Activated CD8-positive, alpha-beta memory T cell treated with anti-CD3 and anti-CD28 coated beads for 1 hour (primary cell): ENCODE results near the gene CARD11.

Experiments used
- DNase-seq, 2 donors: peaks; one replicate each; pipeline ENCODE4 v3.0.0-alpha.2; 2020; ENCODE audit warnings: low read depth in 1 of 2; ENCODE audit errors: extremely low read depth in 1 of 2

Gene CARD11

DNA sequence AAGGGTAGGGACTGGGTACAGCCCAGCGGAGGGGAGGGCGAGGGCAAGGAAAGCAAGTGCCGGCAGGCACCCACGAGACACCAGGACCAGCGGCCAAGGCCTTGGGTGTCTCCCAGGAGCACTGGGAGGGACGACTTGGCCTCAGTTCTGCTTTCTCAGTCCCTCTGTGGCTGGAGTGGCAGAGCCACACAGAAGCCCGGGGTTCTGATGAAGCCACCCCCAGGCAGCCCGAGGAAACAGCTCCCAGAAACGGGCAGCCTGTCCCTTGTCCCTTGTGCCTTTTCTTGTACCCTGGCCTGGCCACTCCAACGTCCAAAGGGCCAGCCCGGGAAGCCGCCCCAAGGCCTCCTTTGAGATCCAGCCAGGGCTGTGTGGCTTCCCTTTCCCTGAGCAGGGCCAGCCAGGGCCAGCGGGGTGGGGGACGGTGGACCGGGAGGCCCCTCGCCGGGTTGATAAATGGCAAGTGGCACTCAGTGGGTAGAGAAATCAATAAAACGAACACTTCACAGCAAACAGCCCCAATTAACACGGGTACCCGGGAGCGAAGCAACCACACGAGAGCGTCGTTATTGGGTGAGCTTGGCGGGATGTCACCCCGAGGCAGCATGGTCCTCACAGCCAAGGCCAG, 129.8 kb downstream of the CARD11 start:
- DNase-seq, result no peak

DNA sequence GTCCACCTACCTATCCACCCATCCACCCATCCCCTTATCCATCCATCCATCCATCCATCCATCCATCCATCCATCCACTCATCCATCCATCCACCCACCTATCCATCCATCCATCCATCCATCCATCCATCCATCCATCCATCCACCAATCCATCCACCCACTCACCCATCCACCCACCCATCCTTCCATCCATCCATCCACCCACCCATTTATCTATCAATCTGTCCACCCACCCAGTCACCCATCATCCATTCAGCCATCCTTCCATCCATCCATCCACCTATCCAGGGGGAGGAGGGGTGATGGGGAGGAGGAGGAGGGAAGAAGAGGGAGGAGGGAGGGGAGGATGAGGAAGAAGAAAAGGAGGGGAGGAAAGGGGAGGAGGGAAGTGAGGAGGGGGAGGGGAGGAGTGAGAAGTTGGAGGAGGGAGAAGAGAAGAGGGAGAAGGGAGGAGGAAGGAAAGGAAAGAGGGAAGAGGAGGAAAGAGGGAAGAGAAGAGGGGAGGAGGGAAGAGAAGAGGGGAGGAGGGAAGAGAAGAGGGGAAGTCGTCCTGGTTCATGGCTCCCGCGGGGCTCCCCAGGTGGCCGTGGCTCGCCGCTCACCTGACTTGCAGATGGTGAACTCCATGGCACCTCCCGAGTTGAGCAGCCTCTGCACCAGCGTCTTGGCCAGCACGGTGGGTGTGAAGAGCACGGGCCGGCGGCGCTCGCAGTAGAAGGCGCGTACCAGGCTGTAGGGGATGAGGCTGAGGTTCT, 130.8 kb downstream of the CARD11 start:
- DNase-seq, result no peak

DNA sequence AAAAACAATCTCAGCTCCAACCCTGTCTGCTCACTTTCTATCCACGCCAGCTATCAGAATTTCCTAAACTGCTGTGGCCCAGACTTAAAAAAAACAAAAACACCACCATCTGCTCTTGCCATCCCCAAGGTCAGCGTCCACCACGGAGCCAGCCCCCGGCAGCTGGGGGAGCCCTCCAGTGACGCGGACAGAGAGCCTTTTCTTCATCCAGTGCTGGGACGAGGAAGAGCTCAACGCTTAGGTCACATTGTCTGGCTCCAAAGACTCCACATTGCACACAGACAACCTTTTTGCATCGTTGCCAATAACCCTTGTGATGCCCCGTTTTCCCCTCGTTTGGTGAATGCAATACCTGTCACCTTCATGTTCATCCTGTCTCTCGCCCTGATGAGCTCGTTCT, 132.2 kb downstream of the CARD11 start:
- no peak for DNase-seq

DNA sequence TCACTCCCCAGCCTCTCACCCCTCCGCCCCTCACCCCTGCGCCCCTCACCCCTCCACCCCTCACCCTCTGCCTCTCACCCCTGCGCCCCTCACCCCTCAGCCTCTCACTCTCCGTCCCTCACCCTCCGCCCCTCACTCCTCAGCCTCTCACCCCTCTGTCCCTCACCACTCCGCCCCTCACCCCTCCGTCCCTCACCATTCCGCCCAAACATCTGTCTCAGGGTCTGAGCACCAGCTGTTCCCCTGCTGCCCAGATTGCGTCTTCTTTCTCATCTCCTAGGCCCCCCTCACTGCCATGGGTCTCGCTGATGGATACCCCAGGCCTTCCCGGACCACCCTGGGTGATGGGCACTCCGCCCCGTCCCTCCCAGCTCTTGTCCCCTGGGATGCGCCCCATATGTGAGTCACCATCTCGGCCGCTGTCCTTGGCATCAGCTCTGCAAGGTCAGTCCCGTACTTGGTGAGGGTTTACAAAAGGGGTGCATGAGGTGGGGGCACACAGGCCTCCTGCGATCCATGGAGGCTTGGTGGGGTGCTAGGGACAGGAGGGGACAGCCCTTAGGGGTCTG, 134.1 kb downstream of the CARD11 start:
- no peak for DNase-seq

DNA sequence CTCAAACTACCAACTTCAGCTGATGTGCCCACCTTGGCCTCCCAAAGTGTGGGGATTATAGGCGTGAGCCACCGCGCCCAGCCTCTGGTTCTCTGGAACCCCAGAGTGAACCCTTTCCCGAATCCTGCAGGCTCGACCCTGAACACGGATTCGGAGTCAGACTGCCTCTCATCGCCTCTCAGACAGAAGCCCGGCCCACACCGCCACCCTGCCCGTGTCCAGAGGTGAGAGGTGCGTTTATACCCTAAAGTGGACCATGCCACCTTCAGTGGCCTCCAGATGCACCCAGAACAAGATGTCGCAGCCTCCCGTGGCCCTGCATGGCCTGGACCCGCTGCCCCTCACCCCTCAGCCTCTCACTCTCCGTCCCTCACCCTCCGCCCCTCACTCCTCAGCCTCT, 134.6 kb downstream of the CARD11 start:
- DNase-seq, result no peak

DNA sequence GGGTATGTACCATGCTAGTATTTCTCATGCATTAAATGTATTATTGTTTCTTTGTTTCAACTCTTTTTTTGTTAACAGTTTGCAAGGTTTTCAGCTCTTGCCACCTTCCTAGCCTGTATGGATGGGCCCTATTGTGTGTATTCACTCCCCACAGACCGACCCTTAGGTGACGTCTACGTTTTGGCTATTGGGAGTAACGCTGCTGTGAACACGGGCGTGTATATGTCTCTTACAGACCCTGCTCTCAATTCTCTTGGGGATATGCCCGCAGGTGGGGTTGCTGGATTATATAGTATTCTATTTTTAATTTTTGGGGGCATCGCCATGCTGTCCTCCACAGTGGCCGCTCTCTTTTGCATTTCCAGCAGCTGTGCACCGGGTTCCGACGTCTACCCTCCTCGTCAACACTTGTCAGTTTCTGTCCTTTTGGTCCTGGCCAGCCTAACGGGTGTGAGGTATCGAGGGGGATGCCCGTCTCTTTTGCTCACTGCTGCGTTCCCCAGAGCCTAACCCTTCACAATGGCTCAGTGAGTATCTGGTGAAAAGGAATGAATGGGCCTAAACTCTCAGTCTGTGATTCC, 135.5 kb downstream of the CARD11 start:
- no peak for DNase-seq

DNA sequence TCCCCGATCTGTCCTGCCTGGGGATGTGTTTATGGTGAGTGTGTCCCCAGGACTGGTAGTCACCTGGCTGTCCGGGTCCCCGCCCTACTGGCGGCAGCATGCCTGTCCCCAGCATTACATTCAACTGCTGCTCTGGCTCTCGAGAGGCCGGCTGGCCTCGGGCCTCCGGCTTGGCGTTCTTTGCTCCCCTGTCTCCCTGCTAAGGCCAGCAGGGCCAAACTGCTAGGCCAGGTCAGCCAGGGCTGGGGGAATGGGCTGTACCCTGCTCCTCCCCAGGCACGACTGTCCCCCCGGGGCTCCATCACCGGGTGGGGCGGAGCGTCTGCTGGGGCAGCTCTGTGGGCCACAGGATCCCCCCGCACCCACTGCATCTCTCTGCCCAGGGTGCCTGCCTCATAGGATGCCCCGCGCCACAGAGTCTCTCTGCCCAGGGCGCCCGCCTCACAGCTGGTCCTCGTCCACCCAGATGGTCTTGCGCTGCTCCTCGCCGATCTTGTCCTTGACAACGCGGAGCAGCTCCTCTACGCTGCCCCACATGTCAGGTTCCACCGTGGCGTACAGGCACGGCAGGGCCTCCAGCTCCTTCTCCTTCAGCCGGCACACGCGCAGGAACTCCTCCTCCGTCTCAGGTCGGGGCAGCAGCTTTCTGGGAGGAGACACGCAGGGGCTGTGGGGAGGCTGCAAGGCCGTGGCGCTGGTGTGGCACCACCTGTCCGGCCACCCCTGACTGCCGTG, 137.3 kb downstream of the CARD11 start:
- DNase-seq, result no peak

DNA sequence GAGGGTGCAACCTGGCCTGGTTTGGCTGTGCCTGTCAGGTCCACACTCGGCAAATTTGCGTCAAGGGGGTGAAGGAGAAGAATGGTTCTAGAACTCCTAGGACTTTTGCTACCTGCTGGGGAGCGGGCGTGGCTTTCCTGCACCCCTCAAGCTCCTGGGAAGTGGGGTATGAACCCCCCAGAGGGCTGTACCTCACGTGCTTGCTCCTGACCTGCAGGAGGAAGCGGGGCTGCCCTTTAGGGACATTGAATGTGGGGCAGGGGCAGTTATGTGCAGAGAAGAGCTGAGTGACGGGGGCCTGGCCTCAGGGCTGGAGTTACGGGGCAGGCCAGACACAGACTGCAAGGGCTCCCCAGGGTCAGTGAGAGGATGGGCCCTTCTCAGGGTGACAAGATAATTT, 138.2 kb downstream of the CARD11 start:
- DNase-seq, result no peak

DNA sequence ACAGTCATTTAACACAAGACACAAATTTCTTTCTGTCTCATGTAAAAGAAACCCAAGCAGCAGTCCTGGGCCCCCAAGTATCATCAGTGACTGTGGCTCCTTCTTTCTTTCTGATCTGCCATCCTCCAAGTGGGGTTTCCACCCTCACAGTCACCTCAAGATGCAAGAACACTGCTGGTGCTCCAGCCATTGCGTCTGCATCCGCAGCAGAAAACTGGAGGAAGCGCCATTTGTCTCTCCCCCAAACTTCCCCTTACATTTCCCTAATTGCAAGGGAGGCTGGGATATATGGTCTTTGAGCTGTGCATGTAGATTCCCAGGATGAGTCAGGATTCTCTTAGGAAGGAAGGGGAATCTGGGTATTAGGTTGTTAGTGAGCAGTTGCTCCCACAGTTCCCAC, 138.6 kb downstream of the CARD11 start:
- DNase-seq, result no peak

DNA sequence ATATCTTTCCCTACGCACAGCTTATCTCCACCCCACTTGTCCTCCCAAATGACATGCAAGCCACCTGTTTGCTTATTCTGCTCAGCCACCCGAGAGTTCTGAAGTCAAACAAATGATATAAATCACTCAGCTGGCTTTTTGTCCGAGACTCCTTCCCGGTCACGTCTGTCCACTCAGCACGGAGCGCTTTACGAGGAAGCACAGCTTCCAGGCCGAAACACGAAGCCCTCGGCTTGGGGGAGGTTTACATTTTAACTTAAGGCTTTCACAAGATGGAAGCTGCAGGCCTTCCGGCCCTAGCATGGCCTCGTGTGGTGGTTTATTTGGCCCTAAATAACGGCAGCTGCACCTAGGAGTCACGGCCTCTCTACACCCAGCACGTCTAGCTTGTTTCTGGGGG, 139.5 kb downstream of the CARD11 start:
- no peak for DNase-seq

DNA sequence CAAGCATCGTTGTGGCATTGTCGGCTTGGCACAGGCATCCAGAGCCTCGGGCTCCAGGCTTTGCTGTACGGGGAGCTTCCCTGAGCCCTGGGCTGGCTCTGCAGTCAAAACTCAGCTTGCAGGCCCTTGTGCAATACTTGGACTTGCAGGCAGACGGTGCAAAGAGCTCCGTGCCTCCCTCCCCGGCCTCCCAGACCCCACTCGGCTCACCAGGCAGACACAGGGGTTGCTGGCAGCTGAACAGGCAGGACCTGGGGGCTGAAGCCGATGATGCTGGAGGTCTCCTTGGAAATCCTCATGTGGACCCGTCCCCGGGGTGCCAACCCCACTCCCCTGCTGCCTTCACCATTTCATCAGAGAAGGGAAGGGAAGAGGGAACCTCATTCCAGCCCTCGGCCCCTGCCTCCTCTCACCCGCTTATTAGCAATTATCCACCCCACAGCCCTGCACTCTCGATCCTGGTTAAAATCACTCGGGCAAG, 139.9 kb downstream of the CARD11 start:
- no peak for DNase-seq

DNA sequence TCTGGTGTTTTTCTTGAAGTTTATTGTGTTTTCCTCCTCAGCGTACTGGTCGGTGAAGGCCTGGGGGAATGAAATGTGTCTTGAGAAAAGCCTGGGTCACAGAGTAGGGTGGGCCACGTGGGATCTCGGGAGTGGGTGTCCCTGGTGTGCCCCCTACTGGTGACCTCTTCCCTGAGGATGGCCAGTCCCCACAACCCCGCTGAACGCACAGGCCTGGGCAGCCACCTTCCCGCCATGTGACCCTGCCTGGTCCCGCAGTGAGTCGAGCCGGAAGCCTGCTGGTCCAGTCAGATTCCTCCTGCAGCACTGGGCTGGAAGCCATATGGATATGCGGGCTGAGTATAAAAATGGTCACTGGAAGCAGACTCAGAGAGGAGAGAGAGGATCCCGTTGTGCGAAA, 146.6 kb downstream of the CARD11 start:
- no peak for DNase-seq

DNA sequence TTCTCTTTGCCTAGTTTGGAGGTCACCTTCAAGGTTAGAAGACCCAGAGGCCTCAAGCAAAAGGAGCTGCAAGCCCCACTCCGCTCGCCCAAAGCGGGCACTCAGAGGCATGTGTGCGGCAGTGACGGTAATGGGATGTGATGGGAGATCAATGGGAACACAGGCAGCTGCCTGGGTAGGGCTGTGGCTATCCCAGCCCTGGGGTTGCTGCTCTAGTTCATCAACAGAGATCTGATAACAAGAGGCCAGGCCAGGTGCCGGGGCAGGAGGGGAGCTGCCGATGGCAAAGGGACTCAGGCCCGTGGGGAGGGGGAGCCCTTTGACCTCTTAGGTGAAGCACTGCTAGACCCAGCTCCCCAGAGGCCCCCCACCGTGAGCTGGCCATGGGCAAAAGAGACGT, 147.5 kb downstream of the CARD11 start:
- DNase-seq, result no peak

DNA sequence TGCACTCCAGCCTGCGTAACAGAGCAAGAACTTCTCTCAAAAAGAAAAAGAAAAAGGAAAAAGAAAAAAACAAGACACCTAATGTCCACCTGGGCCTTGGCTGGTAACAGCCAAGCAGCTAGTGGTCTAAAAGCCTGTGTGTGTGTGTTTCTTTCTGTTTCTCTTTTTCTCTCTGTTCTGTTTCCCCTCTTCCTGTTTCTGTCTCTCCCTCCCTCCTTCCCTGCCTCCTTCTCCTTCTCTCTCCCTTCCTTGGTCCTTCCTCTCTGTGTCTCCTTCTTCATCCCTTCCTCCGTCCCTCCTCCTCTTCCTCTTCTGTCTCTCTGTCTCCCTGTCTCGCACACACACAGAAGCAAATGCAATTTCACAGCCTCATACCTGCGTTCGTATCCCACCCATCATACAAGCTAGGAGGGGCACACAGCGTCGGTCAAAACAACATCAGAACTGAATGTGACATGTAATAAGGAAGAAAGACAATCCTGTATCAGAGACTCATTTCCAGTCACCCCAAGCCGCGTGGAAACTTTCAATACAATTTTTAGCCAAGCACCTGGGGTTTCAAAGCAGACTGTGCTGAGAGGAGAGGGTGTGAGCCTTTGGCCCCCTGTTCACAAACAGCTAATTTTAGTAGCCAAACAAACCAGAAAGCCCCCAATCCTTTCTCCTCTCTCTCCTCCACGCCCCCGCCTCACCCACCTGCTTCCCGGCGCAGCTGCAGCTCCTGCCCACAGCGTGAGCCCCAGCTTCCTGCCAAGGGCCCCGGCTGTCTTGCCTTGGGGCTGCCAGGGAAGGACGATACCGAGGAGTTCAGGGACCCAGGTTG, 149.3 kb downstream of the CARD11 start:
- no peak for DNase-seq

DNA sequence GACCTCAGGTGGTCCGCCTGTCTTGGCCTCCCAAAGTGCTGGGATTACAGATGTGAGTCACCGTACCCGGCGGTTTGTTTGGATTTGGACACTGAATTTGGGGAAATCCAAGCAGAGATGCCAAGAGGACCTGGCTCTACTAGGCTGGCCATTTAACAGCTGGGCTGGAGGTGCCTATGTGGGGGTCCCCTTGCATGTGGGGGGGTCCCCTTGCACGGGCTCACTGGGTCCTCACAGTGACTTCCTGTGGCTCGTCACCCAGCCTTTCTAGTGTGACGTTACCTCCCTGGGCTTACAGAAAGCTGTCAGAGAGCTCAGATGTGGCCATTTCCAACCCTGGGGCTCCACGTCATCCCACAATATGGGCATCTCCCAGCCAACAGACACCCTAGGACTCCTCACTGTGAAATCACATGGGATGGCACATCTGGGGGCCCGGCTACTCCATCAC, 150.2 kb downstream of the CARD11 start:
- DNase-seq, result no peak

DNA sequence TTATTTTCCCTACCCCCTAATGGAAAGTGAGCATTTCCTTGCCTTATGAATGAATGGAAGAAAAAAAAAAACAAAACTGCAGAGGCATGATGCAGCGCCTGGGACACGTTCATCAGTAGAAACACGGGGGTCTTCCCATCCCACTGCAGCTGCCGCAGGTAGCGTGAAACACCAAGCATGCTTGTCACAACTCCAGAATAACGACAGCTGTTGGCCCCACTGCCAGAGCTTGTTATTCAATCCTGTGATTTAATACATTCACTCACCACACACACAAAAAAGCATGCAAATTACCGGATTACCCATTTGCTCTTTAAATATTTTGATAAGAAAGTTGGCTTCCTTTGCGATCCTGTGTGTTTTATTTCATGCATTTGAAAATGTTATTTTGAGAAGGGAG, 151.1 kb downstream of the CARD11 start:
- DNase-seq, result no peak

DNA sequence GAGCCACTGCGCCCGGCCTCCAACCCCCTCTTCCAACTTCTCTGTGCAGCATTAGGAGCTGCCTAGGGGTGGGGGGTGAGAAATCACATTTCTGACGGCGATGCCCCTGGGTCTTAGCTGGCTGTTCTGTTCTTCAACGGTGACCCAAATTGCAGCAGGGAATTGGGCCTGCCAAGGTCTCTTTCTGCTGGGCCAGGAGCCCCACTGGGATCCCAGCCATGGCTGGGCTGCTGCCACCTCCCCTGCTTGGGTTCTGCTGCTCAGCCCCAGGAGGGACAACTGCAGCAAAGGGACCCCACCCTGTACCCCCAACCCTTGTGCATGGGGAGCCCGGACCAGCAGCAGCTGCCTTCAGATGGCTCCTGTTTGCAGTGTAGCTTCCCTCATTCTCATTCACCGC, 155.9 kb downstream of the CARD11 start:
- DNase-seq, result no peak

DNA sequence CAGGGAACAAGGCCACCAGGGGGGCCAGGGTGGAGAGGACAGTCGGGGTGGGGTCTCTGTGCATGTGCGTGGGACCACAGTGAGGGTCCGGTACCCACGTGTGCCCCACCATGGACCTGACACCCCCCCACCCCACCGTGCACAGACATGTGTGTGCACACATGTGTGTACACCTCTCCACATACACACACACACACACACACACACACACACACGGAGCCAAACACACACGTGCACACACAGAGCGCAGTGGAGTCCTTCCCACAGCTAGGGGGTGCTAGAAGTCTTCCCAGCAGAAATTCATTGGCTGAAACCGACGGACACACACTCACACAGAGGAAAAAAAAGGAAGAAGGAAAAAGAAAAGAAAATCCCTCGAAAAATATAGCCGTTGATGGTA, 156.8 kb downstream of the CARD11 start:
- DNase-seq, result no peak

DNA sequence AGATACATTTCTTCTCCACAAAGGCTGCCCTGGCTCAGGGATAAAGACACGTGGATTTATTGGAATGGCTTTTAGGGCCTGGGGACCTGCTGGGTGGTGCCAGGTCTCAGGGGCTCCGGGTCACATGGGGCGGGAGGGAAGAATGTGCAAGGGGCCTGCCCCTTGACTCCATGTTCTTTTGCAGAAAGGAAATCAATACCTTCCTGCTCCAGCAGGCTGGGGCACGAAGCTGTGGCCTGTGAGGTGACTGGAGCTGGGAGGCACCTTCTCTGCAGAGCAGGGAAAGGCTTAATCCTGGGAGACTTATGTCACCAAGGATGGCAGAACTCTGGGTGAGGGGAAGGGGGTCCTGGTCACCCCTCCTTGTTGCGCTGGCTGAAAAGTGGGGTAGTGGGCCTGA, 157.3 kb downstream of the CARD11 start:
- no peak for DNase-seq

DNA sequence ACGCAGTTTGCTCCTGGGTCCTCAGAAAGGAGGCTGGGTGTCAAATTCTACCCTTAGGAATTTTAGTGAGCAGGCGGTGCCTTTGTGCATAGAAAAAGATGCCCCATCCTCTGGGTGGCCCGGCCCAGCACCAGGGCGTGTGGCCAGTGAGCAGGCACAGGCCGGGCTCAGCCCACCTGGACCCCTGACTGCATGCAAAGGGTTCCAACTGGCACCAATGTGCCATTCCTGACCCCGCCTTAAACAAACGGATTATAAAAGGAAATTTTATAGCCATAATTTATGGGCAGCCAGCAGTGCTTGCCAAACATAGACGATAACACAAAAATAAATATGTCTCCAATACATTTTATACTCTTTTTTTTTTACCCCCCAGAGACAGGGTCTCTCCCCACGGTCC, 159.5 kb downstream of the CARD11 start:
- DNase-seq, result no peak
